NCI-H524 (cell line): ENCODE results near the gene TMEM14B.
A peak's percentile ranks its signal among the peaks of the same experiment; 100 is the strongest.
"Not testable (repeated sequence)": the region's sequence is repeated elsewhere in the genome, so short reads cannot be mapped to it uniquely, and the experiment has no call there.

ENCODE experiments used
- DNase-seq, 2 experiments: peaks; one replicate each; lab custom pipeline; 2025; lab: John Stamatoyannopoulos, UW

The TMEM14B gene

DNA sequence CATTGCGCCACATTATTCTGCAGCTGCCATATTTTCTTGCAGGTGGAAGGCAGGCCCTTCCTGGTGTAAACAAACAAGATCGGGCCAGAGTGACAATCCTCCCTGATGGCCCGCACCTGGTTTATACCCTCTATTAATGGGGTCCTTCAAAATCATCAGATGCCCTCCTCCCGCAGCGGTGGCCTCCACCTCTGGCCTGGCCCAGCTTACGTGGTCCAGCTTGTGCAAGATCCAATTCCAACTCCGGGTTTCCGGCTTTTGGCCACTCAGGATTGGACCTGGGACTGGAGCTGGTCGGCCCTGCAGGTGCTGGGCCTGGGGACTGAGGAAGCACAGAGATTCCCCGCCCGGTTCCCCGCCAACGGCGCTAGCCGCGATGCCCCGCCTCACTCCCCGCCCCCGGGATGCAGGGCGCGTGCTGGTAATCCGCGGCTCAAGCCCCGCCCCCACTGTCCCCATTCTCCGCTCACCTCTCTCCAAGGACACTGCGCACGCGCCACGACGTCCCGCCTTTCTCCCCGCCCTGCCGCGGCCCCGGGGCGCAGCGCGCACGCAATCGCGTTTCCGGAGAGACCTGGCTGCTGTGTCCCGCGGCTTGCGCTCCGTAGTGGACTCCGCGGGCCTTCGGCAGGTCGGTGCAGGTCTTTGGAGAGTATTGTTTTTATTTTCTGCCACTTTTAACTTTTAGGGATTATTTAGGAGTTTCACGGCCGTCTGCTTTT lies at the start of gene TMEM14B:
Gene TMEM14B, plus strand, starts transcription at position 555 of the 722 bp plus-strand sequence. CDS start 1,441 bp downstream, outside the sequence.
- peak; percentile 93 to 96 for DNase-seq

DNA sequence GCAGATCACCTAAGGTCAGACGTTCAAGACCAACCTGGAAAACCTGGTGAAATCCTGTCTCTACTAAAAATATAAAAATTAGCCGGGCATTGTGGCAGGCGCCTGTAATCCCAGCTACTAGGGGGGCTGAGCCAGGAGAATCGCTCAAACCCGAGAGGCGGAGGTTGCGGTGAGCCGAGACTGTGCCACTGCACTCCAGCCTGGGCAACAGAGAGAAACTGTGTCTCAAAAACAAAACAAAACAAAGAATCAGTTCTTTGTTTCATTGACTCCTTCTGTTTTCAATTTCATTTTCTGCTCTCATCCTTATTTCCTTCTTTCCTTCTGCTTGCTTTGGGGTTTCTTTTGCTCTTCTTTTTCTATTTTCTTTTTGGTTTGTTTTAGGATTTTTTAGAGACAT lies 33.6 kb upstream of the TMEM14B start:
- DNase-seq, result no peak

- peak in 1 of 2 experiments; percentile 31 for DNase-seq
These were observed 28.2 kb upstream of the TMEM14B start for GRCh38 chr6:10719296-10719963.

GRCh38 chr6:10719964-10720264 lies 27.7 kb upstream of the TMEM14B start:
- DNase-seq, result peak in 1 of 2 experiments; percentile 36

- peak in 1 of 2 experiments; percentile 46 for DNase-seq
These were observed 27.2 kb upstream of the TMEM14B start for GRCh38 chr6:10720265-10720959.

DNA sequence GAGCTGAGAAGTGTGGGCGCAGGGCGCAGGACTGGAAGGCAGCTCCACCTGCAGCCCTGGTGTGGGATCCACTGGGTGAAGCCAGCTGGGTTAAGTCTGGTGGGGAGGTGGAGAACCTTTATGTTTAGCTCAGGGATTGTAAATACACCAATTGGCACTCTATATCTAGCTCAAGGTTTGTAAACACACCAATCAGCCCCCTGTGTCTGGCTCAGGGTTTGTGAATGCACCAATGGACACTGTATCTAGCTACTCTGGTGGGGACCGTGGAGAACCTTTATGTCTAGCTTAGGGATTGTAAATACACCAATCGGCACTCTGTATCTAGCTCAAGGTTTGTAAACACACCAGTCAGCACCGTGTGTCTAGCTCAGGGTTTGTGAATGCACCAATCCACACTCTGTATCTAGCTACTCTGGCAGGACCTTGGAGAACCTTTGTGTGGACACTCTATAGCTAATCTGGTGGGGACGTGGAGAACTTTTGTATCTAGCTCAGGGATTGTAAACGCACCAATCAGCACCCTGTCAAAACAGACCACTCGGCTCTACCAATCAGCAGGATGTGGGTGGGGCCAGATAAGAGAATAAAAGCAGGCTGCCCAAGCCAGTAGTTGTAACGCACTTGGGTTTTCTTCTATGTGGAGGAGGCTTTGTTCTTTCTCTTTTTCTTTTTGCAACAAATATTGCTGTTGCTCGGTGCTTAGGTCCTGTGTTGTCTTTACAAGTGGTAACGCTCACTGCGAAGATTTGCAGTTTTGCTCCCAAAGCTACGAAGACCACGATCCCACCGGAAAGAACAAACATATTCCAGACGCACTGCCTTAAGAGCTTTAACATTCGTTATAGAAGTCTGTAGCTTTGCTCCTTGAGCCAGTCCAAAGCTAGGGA lies 26.4 kb upstream of the TMEM14B start:
- DNase-seq, result peak in 1 of 2 experiments; percentile 19

- no peak for DNase-seq
These were observed 25.6 kb upstream of the TMEM14B start for GRCh38 chr6:10721850-10722569.

GRCh38 chr6:10722570-10722819 lies 25.1 kb upstream of the TMEM14B start:
- DNase-seq, result no peak

DNA sequence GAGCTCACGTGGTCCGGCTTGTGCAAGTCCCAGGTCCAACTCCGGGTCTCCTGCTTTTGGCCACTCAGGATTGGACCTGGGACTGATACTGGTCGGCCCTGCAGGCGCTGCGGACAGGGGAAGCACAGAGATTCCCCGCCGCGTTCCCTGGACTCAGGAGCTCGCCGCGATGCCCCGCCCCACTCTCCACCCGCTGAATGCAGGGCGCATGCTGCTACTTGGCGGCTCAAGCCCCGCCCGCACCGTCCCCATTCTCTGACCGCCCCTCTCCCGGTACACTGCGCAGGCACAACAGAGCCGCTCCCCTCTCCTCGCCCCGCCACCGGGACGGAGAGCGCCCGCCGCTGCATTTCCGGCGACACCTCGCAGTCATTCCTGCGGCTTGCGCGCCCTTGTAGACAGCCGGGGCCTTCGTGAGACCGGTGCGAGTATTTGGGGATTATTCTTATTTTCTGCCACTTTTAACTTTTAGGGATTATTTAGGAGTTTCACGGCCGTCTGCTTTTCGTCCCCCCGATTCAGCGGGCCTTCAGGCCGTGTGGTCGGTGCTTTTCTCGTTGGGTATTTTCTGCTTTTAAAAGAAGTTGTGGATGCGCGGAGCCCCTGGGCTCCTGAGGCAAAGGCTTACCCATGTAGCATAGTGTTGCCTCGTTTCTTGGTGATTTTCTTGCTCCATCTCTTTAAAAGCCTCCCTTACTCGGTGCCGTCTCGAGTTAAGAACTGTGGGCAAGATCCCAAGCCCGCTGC lies 24.6 kb upstream of the TMEM14B start, which contains the start of gene TMEM14C:
Gene TMEM14C, plus strand, starts transcription at position 251 of the 747 bp plus-strand sequence. CDS start 1,544 bp downstream, outside the sequence.
- DNase-seq, result peak; percentile 90 to 94

DNA sequence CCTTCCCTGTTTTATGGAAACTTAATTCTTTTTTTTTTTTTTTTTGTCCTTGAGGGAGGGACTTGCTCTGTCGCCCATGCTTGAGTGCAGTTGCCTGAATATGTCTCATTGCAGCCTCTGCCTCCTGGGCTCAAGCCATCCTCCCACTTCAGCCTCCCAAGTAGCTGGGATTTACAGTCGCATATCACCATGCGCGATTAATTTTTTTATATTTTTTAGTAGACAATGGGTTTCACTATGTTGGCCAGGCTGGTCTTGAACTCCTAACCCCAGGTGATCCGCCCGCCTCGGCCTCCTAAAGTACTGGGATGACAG lies 24.1 kb upstream of the TMEM14B start:
- DNase-seq, result no peak

- DNase-seq, result no peak
These were observed 22.6 kb upstream of the TMEM14B start for GRCh38 chr6:10725044-10725443.

DNA sequence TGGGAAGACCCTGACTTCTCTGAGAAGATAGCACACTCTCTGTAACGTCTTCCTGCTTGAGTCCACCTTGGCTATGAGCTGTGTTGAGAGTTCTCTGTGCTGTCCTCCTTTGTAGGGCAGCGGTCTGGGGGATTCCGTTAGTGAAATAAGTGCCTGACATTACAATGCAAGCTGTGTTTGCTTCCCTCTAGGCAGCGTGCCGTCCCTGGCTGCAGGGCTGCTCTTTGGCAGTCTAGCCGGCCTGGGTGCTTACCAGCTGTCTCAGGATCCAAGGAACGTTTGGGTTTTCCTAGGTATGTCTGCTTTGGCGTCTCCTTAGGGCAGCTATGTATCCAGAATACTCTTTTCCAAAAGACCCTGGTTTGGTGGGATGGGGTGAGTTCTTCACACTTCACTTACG lies 21.9 kb upstream of the TMEM14B start:
- no peak for DNase-seq

DNA sequence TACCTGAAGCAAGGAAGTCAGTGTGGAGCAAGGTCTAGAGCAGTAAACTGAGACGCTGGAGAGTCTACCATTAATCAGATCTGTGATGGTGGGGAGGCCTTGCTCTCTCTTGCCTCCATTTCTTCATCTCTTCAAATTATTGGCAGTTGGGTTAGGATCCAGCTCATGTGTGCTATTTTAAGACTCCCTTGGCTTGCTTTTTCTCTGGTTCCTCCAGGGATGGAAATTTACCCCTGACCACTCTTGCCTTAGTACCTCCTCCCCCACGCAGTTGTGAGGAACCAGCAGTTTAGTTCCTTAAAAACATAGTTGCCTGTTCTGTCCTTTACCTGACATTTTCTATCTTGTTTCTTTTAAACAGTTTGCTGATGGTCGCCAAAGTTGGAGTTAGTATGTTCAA lies 17.4 kb upstream of the TMEM14B start:
- DNase-seq, result no peak

DNA sequence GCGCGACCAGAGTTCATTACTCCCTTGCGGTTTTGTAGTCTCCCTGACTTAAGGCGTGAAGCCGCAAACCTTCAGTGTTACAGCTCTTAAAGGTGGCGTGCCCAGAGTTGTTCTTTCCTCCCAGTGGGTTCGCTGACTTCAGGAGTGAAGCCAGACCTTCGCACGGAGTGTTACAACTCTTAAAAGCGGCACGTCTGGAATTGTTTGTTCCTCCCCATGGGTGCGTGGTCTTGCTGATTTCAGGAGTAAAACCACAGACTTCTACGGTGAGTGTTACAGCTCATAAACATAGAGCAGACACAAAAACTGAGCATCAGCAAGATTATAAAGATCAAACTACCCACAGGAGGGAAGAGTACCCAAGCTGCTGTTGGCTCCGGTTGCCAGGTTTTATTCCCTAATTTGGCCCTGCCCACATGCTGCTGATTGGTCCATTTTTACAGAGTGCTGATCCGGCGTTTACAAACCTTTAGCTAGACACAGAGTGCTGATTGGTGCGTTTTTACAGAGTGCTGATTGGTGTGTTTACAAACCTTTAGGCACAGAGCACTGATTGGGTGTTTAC lies 14.4 kb upstream of the TMEM14B start:
- no peak for DNase-seq

DNA sequence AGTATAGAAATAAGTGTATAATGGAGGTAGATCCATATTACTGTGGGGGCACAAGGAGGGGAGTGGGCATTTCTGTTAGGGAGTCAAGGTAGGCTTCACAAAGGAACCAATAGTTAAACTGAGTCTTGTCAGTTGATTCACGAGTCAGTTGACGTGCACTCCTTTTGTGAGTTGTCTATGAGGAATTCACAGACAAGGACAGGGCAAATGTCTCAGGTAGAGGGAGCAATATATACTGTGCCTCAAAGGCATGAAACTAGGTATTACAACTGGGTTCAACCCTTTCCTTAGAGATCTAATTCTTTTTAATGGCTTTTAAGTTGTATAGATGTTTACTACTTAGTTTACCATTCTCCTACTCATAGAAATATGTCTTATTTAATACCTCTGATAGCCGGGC lies 13.7 kb upstream of the TMEM14B start:
- no peak for DNase-seq

DNA sequence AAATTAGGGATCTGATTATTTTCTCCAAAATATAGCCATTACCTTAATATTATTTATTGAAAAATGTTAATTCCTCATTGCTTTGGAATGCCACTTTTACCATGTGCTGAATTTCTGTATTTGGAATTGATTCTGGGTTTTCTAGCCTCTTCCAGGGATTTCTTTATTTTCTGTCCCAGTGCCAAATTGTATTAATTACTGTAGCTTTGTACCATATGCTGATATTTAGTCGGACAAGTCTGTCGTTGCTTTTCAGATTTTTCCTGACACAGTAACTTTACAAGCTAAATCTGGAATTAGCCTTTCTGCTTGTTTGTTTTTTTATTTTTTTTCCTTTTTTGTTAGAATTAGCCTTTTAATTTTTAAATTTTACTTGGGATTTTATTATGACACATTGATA lies 10.9 kb upstream of the TMEM14B start:
- peak; percentile 13 to 30 for DNase-seq

GRCh38 chr6:10740061-10740460 lies 7.5 kb upstream of the TMEM14B start:
- DNase-seq, result no peak

DNA sequence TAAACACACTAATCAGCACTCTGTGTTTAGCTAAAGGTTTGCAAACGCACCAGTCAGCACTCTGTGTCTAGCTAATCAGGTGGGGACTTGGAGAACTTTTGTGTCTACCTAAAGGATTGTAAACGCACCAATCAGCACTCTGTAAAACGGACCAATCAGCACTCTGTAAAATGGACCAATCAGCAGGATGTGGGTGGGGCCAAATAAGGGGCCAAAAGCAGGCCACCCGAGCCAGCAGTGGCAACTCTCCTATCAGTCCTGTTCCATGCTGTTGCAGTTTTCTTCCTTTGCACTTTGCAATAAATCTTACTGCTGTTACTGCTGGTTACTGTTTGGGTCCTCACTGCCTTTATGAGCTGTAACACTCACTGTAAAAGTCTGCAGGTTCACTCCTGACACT lies 6.0 kb upstream of the TMEM14B start:
- not testable (repeated sequence) for DNase-seq

DNA sequence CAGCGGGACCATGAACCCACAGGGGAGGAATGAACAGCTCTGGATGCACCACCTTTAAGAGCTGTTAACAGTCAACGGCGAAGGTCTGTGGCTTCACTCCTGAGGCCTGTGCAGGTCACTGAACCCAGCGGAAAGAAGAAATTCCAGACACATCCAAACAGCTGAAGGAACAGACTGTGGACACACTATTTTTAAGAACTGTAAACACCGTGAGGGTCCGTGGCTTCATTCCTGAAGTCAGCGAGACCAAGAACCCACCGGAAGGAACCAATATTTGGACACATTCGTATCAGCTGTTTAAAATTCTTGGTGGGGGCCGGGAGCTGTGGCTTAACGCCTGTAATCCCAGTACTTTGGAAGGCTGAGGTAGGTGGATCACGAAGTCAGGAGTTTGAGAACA lies 5.4 kb upstream of the TMEM14B start:
- DNase-seq, result no peak

DNA sequence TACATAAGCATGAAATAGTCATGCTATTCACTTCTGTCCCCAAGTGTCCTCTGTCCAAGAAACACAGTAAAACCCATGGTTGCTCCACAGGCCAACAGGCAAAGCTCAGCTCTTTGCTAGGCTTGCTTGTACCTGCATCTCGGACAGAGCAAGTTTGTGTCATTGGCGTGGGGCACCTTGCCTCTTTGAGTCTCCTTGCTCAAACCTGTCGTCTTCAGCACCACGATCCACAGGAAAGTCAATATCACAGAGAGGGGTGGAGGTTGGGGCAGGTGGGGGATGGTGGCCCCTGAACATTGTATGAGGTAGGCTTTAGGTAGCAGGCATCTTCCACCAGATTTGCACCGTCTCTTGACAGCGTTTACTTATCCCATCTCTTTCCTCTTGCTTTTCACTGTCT lies 4.1 kb upstream of the TMEM14B start:
- no peak for DNase-seq

- no peak for DNase-seq
These were observed 2.5 kb upstream of the TMEM14B start for GRCh38 chr6:10745116-10745515.
